Hematopoietic multipotent progenitor cell treated with erythropoietin and hydrocortisone succinate and interleukin-3 and kit ligand, for 15 days (in vitro differentiated cells): ENCODE data around the gene GRIN2C.
"Not testable (repeated sequence)": the region's sequence is repeated elsewhere in the genome, so short reads cannot be mapped to it uniquely, and the experiment has no call there.

Experiments
- DNase-seq: peaks from one replicate; pipeline ENCODE4 v3.0.0-alpha.2; 2015; ENCODE audit warnings: low spot score

The GRIN2C gene

DNA sequence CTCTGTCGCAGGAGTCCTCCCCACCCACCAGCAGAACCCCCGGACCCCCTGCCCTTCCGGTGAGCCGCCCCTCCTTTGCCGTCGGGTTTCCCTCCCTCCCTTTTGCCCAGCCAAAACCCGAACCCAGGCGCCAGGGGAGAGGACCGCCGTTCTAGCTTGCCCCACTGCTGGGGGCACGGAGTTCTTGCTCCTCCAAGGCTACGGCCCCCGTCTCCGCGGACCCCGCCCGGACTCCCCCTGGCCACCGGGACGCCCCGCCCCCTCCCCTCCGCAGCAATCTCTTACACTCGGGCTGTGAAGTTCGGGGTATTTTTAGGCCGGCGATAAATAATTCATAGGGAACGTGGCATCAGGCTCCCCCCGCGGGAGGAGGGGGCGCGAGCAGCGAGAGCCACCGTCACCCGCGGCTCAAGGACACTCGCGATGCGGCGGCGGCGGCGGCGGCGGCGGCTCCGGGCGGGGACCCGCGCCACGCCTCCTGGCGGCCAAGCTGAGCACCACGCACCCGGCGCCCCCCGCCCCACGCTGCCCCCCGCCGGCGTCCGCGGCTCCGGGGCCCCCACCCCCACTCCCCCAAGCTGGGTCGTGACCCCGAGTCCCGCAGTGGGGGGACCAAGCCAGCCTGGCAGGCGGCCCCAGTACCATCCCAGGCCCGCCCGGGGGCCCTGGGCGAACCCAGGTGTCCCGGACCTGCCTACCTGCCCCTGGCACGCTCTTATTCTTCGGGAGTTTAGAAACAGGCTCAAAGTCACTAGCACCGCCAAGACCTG, at the start of gene GRIN2C:
Gene GRIN2C (minus strand): TSS at position 427 of the 770 bp plus-strand sequence. CDS start 4,793 bp downstream, outside the sequence.
- DNase-seq, result no peak

DNA sequence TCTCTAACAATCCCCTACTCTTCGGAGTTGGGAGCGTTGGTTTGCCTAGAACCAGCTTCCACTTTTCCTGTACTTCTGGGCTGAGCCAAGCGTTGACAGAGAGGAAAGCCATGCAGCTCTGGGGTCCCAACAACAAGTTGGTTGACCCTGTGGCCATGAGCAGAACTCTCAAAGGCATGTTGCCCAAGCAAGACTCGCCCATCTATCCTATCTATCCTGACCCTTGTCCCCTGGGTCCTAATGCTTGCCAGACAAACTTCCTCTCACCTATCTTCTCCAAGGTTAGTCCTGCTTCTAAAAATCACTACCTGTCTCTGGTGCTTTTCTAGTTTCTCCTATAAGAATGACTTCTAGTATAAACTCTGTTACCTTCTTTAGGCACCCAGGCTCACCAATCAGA, 49.4 kb upstream of the GRIN2C start:
- not testable (repeated sequence) for DNase-seq

DNA sequence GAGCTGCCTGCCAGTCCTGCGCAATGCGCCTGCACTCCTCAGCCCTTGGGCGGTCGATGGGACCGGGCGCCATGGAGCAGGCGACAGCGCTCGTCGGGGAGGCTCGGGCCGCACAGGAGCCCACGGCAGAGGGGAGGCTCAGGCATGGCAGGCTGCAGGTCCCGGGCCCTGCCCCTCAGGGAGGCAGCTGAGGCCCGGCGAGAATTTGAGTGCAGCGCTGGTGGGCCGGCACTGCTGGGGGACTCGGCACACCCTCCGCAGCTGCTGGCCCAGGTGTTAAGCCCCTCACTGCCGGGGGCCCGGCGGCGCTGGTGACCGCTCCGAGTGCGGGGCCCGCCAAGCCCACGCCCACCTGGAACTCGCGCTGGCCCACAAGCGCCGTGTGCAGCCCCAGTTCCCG, 47.3 kb upstream of the GRIN2C start:
- DNase-seq, result no peak

DNA sequence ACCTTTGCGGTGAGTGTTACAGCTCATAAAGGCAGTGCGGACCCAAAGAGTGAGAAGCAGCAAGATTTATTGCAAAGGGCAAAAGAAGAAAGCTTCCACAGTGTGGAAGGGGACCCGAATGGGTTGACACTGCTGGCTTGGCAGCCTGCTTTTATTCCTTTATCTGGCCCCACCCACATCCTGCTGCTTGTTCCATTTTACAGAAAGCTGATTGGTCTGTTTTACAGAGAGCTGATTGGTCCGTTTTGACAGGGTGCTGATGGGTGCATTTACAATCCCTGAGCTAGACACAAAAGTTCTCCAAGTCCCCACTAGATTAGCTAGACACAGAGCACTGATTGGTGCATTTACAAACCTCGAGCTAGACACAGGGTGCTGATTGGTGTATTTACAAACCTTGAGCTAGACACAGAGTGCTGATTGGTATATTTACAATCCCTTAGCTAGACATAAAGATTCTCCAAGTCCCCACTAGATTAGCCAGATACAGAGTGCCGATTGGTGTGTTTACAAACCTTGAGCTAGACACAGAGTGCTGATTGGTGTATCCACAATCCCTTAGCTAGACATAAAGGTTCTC, 46.6 kb upstream of the GRIN2C start:
- DNase-seq, result not testable (repeated sequence)

DNA sequence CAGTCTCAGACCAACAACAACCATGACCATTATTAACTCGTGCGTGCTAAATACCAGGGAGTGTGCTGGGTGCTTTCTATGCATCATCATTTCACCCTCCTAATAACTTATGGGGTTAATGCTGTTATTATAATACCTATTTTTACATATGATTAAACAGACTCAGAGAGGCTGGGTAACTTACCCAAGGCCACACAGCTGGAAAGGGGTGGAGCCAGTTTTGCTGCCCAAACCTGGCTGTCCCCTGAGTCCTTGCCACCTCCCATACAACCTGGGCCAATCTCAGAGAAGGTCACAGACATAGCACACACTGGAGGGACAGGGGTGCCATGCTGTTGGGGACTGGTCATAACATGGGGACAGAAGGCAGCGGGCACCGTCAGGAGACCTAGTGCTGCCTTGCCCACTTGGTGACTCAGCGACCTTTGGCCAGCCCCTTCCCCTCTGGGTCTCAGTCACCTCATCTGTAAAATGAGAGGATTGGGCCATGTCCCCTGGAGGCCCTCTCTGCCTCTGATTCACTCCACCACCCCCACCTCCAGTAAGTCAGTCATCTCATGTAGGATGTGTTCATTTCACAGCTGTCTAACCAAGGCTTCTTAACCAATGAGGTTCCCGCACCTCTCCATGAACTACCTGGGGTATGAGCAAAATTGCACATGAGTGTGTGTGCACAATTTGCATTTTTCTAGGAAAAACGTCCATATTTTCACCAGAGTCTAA, 45.2 kb upstream of the GRIN2C start:
- DNase-seq, result no peak

DNA sequence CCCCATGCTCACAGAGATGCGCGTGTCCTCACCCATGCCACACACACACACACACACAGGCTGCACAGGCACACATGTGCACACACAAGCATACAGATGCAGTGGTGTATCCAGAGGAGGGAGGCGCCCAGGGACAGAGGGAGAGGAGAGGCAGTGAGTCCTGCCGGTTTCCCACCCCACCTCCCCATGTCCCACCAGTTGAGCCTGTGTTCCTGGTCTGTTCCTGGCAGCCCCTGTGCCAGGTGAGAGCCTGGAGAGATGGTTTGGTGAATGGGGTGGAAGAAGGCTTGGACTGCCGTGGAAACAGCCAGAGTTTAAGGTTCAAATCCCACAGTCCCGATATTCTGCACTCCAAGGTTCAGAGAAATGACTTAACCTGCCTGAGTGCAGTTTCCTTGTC, 44.0 kb upstream of the GRIN2C start:
- DNase-seq, result no peak

DNA sequence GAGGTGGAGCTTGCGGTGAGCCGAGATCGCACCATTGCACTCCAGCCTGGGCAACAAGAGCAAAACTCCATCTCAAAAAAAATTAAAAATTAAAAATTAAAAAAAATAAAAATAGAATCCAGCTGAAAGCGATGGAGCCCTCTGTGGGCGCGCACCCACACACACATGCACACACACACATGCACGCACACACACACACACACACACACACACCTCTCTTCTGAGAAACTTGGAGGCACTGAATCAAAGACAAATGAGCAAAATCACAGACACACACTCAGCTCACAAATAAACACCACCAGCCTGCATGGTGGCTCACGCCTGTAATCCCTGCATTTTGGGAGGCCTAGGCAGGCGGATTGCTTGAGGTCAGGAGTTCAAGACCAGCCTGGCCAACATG, 43.3 kb upstream of the GRIN2C start:
- DNase-seq, result no peak

DNA sequence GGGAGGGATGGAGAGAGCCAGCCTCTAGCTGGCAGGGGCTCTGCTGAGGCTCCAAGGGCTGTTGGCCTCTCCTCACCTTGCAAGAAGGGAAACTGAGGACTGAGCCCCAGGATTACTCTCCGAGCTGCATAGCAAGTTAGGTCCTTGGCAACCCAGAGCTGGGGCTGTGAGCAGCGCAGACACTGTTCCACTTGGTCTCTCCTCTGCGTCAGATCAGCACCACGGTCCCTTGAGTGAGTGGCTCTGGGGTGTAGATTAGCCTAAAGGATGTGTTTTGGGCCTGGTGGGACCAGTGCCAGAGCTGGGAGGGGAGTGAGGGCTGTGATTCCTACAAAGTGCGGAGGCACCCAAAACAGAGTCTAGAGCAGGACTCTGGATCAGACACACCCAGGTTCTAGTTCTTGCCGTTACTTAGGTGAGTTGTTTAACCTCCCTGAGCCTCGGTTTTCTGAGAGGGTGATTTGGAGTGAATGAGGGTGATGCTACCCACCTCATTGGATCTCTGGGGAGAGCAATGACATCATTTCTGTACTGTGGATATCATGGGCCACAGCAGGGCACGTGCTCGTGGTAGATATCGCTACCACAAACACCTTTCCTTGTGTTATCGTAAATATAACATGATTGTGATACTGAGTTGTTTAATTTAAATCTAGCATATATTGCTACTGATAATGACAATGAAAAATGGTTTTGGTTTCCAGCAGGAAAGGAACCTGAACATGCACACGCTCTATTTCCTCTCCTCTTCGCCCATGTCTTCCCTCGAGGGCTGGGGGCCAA, 41.9 kb upstream of the GRIN2C start:
- DNase-seq, result no peak

DNA sequence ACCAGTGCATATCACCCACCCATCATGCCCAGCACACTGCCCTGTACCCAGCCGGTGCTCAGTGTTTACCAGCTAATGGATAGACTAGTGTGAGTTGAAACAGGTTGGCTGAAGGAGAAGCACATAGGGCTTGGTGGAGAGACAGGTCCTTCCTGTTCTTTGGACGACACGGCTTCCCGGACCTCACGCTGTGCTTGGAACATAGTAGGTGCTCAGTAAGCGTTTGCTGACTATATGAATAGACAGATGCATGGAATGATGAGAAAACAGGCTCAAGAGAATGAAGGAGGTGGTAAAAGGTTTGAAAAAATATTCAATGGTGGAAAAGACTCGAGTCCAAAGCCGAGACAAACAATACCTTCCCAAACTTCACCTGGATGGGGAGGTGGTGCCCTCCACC, 40.5 kb upstream of the GRIN2C start:
- DNase-seq, result no peak

DNA sequence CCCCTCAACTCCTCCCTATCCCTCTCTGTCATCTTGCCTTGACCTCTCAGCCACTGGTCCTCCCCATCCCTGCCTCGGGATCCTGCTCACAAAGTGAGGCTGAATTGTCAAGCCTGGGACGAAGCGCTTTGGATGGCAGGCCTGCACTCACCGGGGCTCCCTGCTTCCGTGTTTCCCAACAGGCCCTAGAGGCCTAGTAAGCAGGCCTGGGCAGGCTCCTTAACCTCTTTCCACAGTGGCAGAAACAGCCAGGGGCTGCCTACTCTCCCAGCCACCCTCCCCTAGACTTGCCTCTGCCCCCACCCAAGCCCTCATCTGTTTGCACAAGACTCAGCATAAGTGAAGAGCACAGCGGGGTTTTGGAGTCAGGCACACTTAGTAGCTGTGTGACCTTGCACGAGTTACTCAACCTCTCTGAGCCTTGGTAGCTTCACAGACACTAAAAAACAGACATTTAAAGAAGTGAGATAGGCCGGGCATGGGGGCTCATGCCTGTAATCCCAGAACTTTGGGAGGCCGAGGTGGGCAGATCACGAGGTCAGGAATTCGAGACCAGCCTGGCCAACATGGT, 38.8 kb upstream of the GRIN2C start:
- no peak for DNase-seq

DNA sequence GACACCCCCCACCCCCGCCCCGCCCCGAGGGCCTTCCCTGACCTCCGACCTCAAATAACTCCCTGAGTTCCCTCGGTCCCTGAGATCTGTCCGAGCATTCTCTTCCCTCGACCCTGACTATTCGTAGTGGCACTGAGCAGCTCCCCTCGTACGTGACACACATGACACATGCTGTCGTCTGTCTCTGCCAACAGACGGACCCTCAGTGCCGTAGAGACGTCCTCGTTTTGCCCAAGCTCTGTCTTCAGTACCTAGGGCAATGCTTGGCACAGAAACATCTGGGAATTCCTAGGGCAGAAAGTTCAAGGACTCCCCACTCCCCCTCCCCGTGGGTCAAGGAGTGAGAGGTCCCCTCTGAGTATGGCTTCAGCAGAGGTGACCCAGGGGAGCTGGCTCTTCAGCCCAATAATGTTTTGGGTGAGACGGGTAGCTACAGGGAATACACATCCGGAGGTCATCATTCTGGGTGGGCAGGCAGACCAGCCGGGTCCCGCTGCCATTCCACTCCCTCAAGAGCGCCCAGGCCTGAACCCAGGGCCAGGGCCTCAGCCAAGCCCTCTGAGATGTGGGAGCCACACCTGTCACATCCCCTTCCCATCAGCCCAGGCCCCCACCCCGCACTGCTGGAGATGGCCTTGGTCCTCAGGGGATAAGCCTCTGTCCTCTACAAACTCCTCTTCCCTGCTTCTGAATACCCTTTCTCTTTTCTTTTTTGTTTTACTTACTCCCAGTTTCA, 34.4 kb upstream of the GRIN2C start:
- no peak for DNase-seq

DNA sequence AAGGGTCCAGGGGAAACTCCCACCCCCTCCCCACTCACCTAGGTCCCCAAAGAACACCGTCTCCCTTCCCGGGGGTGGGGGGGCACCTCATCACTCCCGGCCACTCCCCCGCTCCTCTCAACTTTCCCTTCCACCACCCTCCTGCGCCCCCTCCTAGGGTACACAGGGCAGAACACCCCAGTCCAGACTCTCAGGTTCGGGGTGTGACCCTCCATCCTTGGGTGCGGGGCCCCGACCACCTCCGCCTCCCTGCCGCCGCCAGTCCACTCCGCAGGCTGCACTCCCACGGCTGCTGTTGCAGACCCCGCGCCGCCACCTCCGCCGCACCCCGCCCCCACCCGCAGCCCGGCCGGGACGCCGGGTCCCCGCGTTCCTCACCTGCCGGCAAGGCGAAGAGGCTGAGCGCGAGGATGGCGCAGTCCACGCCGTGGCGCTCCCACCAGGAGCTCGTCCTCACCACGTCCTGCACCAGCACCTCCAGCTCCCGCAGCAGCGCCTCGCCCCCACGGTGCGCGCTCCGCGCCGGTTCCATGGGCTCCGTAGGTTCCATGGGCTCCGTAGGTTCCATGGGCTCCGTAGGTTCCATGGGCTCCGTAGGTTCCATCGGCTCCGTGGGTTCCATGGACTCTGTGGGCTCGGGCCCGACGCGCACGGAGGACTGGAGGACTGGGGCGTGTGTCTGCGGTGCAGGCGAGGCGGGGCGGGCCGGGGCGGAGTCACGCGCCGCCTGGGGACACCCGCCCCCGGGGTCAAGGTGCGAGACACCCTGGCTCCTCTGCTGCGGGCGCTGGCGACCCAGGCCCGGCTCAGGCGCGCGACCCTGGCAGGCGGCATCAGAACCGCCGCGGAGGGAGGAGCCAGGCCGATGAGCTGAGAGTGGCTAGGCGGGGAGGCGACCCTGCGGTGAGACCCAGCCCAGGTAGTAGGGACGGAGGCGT, 33.6 kb upstream of the GRIN2C start, which contains the start of gene FADS6:
Gene FADS6 (minus strand): TSS at position 660 of the 938 bp plus-strand sequence. CDS start 38 bp downstream, at position 622.
- no peak for DNase-seq

DNA sequence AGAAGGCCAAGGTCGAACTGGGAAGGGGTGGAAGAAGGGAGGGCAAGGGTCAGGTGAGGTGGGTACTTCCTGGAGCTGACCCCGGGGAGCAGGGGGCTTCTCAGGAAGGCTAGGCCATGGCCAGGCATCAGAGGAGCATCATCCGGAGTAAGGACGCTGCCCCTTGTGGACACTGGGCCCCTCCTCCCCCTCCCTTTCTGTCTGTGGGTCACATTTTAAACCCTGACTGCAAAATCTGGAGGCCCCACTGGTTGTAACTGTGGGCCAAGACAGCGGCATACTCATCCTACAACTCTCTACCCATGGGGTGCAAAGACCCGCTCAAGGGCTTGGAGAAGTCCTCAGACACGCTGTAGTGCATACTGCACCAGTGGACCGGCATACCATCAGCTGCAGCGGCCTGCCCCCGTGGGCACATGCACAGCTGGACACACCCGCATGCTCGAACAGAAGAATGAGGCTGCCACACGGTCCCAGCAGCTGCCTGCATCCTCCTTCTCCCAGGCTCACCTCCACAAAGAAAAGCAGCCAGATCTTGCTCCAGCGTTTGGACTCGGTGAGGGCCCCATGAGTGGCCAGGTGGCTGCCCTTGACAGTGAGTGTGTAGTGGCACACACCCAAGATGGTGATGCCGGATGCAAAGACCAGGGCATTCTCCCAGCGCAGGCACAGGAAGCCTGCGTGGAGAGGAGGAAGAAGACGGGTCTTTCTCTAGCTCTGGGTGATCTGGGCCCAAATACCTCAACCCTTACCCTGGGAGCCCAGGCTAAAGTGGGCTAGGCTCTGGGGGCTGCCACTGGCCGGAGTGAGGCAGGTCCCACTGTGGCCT, 32.5 kb upstream of the GRIN2C start:
- no peak for DNase-seq

DNA sequence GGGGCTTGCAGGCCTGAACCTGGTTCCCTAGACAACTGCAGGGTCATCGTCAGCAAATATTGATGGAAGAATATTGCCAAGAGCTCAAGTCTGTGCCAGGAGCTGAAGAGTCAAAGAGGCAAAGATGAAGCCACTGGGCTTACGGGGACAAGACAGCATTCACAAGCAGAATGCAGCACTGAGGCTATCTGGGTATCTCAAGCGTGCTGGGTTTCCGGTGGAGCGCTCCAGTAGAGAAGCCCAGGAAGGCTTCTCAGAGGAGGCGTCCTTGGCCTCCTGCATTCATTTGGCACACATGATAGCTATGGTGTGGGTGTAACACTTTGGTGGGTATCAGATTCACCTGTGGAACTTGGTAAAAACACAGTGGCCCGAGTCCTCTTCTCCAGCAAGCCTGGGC, 30.9 kb upstream of the GRIN2C start:
- DNase-seq, result no peak

DNA sequence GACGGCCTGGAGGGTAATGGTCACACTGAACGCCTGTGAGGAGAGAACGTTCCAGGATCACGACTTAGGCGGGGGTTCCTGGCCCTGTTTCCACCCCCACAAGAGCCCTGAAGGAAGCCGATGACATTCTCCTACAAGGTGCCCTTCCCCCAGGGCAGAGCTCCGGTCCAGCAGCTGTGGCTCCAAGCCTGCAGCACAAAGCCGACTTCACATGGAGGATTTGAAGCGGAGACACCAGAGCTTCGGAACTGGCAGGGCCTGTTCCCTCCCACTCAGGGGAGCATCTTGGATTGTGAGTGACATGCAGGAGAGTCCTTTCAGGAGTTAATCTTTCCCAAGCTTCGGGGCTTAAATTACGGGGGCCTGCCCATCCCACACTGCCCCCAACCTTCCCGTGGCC, 28.8 kb upstream of the GRIN2C start:
- no peak for DNase-seq

DNA sequence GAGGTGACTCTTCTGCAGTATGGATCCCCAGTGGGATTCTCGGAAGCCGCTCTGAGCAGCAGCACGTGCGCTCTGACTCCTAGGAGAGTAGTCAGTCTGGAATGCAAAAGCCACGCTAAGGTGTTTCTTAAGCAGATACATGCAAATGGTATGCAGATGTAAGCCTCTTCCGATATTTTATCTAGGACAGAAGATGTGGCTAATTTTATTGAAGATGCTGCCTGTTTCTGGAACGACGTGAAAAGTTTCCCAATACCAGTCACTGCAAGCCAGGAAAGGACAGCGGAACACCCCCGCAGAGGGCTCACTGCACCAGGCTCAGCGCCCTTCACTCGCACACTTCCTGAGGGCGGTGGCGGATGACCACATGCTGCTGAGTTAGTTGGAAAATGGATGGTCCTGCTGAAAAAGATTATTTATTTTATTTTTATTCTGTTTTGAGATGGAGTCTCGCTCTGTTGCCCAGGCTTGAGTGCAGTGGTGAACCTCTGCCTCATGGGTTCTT, 23.6 kb upstream of the GRIN2C start:
- DNase-seq, result no peak

DNA sequence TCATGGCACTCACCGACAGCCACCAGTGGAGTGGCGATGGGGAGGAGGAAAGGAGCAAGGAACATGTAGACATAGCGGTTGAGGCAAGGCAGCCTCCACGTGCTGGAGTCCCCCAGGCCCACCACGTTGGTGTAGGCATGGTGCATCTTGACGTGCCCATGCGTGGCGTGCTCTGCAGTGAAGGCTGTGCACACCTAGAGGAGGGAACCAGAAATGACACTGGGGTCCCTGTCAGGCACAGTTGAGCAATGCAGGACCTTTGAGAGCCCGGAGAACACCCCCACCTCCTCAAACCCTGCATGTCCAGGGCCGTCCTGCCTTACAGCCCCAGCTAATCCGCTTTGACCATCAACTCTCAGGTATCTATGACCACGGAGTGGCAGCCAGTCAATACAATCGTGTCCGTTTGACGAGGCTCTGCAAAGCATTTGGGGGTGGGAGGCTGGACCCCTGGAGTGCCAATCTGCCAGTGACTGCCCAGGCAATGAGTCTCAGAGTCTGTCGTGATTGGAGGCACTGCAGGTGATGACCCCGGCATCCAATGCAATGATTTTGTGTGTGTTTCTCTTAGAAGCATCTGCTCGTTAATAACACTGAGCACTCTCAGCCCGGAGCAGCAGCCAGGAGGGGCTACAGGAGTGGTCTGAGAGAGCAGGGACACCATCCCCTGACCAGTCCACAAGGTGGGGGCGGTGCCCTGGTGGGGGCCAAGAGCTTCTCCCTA, 23.0 kb upstream of the GRIN2C start:
- DNase-seq, result no peak

DNA sequence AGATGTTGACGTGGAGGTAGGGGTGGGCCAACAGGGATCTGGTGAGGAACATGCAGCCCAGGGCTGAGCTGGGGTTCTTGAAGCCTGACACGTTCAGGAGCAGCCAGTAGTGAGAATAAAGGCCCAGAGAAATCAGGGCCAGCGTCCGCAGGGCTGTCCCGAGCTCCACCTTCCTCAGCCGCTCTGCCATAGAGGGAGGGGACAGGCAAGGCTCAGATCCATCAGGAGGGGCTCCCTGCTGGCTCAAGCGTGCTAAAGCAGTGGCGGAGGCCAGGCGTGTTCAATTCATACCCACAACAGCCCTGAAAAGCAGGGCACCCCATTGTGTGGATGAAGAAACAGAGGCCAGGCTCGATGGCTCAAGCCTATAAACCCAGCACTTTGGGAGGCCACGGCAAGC, 21.4 kb upstream of the GRIN2C start:
- no peak for DNase-seq
